ENCODE results near the gene GINS1. TPM values are rescaled to one million over a fixed set of nuclear protein-coding genes. Genes with fewer than 3 reads are reported as not detected.

GINS1 gene
- total and polyA plus RNA-seq, 2 of the 13 experiments (the other 11 are each of a cell fraction or from before 2014, with no cell fraction given): 14.6 to 59.9 TPM

GRCh38 chr20:25478889-25479568 lies 71.6 kb downstream of the GINS1 start:
- ATAC-seq: no peak

More at GRCh38 chr20:25478889-25479568, 71.6 kb downstream of the GINS1 start:
- Histone ChIP-seq H3K79me2 (ENCODE audit: insufficient read depth, low read length) (no peaks in the 10 kb centered on the region), H2AFZ (ENCODE audit: low read length) (no peak overlapping the region), H4K20me1 (ENCODE audit: insufficient read depth, low read length) (no peaks in the 10 kb centered on the region), H3K4me3 (replicated peaks in 1 of 3; ENCODE audit: insufficient read depth in 1 of 3, low read depth in 2 of 3, low read length in 3 of 3) (no peak overlapping the region), H3K27ac (ENCODE audit: extremely low read length, insufficient read depth, low read length) (no peak overlapping the region), H3K4me1 (ENCODE audit: insufficient read depth, low read length) (no peaks in the 10 kb centered on the region), H3K4me2 (ENCODE audit: low read depth, low read length) (no peak overlapping the region), H3K9ac (ENCODE audit: insufficient read depth, low read depth, low read length) (no peak overlapping the region), H3K36me3 (replicated peaks in 1 of 2; ENCODE audit: control insufficient read depth in 1 of 2, insufficient read depth in 2 of 2, low read length in 2 of 2) (peaks cover 59 to 62% of the 10 kb centered on the region in 2 experiments), H3K9me3 (ENCODE audit: low read length) (no peaks in the 10 kb centered on the region), H3K27me3 (ENCODE audit: control insufficient read depth in 1 of 2, insufficient read depth in 2 of 2, low read length in 2 of 2) (no peaks in the 10 kb centered on the region)
- no peak for TF ChIP-seq MED1 (CRISPR knock-in tag; IDR thresholded peaks at IDR 0.05)
- TF ChIP-seq ZZZ3 (CRISPR knock-in tag; IDR thresholded peaks at IDR 0.05; ENCODE audit: borderline replicate concordance): no peak
- TF ChIP-seq ETV6 (CRISPR knock-in tag; conservative IDR thresholded peaks at IDR 0.05): no peak
- no peak for TF ChIP-seq SRY (CRISPR knock-in tag; IDR thresholded peaks at IDR 0.05)
- TF ChIP-seq DNMT1 (CRISPR knock-in tag; IDR thresholded peaks at IDR 0.05): 0 out of 2 replicates have a peak, but pooled peaks have one; percentile 54
- TF ChIP-seq ZNF503 (CRISPR knock-in tag; IDR thresholded peaks at IDR 0.05): no peak
- TF ChIP-seq PATZ1 (CRISPR knock-in tag; IDR thresholded peaks at IDR 0.05): no peak
- peak; percentile 43 for TF ChIP-seq AGO2 (optimal IDR thresholded peaks at IDR 0.05; ENCODE audit: low read depth, low read length)
- no peak for TF ChIP-seq ZNF607 (CRISPR knock-in tag; IDR thresholded peaks at IDR 0.05; ENCODE audit: borderline replicate concordance)
- no peak for TF ChIP-seq SMYD3 (CRISPR knock-in tag; IDR thresholded peaks at IDR 0.05)
- 0 out of 2 replicates have a peak, but pooled peaks have one; percentile 15 for TF ChIP-seq JUND (CRISPR knock-in tag; IDR thresholded peaks at IDR 0.05)
- TF ChIP-seq HHEX (CRISPR knock-in tag; IDR thresholded peaks at IDR 0.05): no peak
- intact Hi-C loops (cut with micrococcal nuclease; ENCODE audit: unreplicated experiment): no loop called here
- BruUV-seq (replicated peaks): no TSS peak
- DNase-seq (ENCODE audit: low spot score) (no peak), FAIRE-seq (no peak)
- ChIA-PET CTCF (ENCODE audit: low intra/inter-chr PET ratio, low total read pairs) (no interaction called here), POLR2A (no interaction called here)
- 97% methylated on average over 24 of the region's 24 CpGs for WGBS (ENCODE audit: low lambda C conversion rate)
- in situ Hi-C loops (cut with HindIII; ENCODE audit: extremely low pct_ligation_motif_present, low pct_unique_long_range_greater_than_20kb): no loop called here

All from HepG2 (cell line).